Nephron progenitor cell (in vitro differentiated cells): ENCODE measurements around the gene ZNF609.

Experiments used
- DNase-seq: peaks from one replicate; pipeline ENCODE4 v3.0.0; 2021
- H3K27ac Mint-ChIP-seq: 2 replicates; pipeline ENCODE4 v1.8.0; 2021; ENCODE audit warnings: mild to moderate bottlenecking, moderate library complexity, mixed read lengths
- H3K27me3 Mint-ChIP-seq: 2 replicates; pipeline ENCODE4 v1.8.0; 2021; ENCODE audit warnings: mild to moderate bottlenecking, low read depth, mixed read lengths; ENCODE audit not compliant: poor library complexity
- H3K36me3 Mint-ChIP-seq: 2 replicates; pipeline ENCODE4 v1.8.0; 2021; ENCODE audit warnings: low read depth, mixed read lengths
- H3K4me1 Mint-ChIP-seq: 2 replicates; pipeline ENCODE4 v1.8.0; 2021; ENCODE audit warnings: mixed read lengths
- H3K4me3 Mint-ChIP-seq: 2 replicates; pipeline ENCODE4 v1.8.0; 2021; ENCODE audit warnings: mild to moderate bottlenecking, moderate library complexity, mixed read lengths
- H3K9me3 Mint-ChIP-seq: 2 replicates; pipeline ENCODE4 v1.8.0; 2021; ENCODE audit warnings: mild to moderate bottlenecking, moderate library complexity, mixed read lengths
- TF ChIP-seq, protein P1 (sequence below): fragments of 200-600 bp; sonication (generic); IDR thresholded peaks from 2 replicates; pipeline ENCODE4 v1.5.0; 2021; ENCODE audit warnings: antibody characterized with exemption

The ZNF609 gene

DNA sequence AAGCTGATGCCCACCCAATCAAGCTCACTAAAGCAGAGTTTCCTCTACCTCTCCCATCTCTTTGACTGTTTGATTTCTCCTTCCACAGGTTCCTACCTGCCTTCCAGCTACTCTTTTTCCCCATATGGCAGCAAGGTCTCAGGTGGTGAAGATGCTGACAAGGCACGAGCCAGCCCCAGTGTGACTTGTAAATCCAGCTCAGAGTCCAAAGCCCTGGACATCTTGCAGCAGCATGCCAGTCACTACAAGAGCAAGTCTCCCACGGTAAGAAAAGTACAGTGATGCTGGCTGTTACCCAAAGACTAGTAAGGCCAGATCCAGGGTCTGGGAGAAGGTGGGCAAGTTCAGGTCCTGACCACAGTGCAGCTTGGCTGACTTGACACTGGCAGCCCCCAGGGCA lies 219.7 kb downstream of the ZNF609 start:
- Mint-ChIP-seq H3K36me3 (peaks cover 59% of the 10 kb centered on the region), H3K27me3 (peaks cover 2% of the 10 kb centered on the region), H3K27ac (peak overlapping the region; percentile 68)

DNA sequence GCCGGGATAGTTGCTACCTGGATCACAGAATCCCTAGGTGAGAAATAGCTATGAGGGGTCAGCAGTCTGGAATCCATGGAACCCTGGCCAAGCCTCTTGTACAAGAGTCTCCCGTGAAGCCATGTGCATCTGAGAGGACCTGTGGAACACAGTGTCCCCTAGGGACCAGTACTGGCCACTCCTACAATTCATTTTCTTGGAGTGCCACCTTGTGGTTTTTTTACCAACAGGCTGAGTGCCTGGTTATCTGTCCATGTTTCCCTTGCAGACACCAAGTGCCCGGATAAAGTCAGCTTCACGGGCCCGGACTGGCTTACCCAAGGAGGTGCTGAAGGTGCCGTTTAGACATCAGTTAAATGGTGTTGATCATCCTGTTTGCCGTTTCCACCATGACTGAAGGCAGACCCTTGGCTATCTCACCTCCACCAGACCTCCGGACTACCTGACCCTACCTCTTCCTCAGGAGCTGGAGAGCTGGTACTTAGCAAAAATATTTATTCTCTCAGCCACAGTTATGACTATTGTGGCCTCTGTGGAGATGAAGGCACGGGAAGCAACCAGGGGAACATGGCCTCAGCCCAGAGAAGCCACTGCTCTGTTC lies 221.1 kb downstream of the ZNF609 start:
- DNase-seq: peak; percentile 36
- no peak overlapping the region for H3K4me3 Mint-ChIP-seq
- peaks cover 54% of the 10 kb centered on the region for H3K36me3 Mint-ChIP-seq
- no peaks in the 10 kb centered on the region for H3K27me3 Mint-ChIP-seq
- H3K4me1 Mint-ChIP-seq: peaks cover 16% of the 10 kb centered on the region
- peak overlapping the region; percentile 44 for H3K27ac Mint-ChIP-seq
- no peaks in the 10 kb centered on the region for H3K9me3 Mint-ChIP-seq
- TF ChIP-seq, protein P1, sequence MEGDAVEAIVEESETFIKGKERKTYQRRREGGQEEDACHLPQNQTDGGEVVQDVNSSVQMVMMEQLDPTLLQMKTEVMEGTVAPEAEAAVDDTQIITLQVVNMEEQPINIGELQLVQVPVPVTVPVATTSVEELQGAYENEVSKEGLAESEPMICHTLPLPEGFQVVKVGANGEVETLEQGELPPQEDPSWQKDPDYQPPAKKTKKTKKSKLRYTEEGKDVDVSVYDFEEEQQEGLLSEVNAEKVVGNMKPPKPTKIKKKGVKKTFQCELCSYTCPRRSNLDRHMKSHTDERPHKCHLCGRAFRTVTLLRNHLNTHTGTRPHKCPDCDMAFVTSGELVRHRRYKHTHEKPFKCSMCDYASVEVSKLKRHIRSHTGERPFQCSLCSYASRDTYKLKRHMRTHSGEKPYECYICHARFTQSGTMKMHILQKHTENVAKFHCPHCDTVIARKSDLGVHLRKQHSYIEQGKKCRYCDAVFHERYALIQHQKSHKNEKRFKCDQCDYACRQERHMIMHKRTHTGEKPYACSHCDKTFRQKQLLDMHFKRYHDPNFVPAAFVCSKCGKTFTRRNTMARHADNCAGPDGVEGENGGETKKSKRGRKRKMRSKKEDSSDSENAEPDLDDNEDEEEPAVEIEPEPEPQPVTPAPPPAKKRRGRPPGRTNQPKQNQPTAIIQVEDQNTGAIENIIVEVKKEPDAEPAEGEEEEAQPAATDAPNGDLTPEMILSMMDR: peak; percentile 51

More for the DNA sequence above, 219.7 kb downstream of the ZNF609 start:
- no peak for DNase-seq
- Mint-ChIP-seq H3K4me3 (no peak overlapping the region), H3K9me3 (no peaks in the 10 kb centered on the region), H3K4me1 (peaks cover 2% of the 10 kb centered on the region)
- TF ChIP-seq, protein P1: no peak

DNA sequence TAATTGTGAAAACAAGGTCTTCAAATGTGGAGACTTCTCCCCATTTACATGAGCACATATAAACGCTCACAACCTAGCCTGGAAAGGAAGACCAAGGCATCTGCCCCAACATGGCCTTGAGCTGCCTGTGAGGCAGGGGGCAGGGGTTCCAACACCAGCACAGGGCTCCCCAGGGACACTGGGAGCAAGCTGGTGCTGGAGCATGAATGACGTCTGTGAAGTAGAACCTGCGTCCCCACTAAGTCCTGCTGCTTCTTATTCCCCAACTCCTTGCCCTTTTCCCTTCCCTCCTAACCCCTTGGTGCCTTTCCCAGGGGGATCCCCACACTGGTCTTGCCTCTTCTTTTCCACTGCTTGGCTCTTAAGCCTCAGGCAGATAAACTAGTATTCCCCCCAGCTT lies 221.9 kb downstream of the ZNF609 start:
- Mint-ChIP-seq H3K9me3 (no peaks in the 10 kb centered on the region), H3K4me3 (no peak overlapping the region), H3K36me3 (peaks cover 54% of the 10 kb centered on the region), H3K27ac (peak overlapping the region; percentile 29), H3K4me1 (peaks cover 23% of the 10 kb centered on the region), H3K27me3 (no peaks in the 10 kb centered on the region)
- no peak for DNase-seq
- TF ChIP-seq, protein P1: no peak

DNA sequence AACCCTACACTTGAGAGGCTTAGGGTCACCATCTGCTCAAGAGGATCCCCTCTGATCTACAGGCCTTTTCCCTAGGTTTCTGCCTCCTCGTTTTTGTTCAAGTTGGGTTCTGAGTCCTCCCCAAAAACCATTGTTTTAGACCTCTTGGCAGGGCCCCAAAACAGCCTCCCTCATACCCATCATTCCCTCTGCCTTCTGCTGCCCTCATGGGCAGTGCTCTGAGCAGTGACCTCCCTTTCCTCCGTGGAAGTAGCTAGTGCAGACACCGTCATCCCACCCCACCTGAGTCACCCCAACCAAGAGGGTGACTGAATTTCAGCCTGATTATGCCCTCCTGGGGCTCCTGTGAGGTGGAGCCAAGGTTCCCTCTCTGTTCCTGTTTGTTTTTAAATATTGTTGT lies 223.0 kb downstream of the ZNF609 start:
- no peaks in the 10 kb centered on the region for H3K27me3 Mint-ChIP-seq

DNA sequence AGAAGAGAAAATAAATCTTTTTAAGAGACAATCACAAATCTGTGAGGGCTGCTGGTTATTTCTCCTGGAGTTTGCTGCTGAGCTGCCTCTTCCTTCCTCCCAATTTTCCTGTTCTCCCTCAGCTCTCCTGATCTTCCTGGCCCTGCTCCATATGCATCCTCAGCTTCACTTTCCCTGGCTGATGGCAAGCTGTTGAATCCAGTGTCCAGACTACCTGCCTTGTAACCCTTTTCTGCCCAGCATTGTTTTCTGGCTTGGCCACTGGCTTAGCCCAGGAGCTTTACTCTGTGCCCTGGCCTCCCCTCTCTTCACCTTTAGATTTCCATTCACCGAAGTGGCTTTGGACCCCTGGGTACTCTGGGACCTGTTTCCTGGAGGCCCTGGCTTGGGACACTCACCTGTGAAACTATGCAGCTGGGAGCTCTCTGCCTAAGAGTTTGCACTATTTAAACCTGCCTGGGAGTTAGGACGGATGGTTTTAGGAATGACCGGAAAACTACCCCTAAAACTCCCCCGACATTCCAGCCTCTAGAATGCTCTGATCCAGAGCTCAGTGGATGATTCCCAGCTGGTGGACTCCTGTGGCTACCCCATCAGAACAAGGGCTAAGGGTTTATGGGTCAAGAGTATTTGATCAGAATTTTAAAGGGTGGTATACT lies 225.0 kb downstream of the ZNF609 start:
- TF ChIP-seq, protein P1: no peak
- Mint-ChIP-seq H3K36me3 (peaks cover 42% of the 10 kb centered on the region), H3K27ac (peak overlapping the region; percentile 94), H3K4me3 (no peak overlapping the region), H3K27me3 (no peaks in the 10 kb centered on the region), H3K9me3 (no peaks in the 10 kb centered on the region), H3K4me1 (peaks cover 48% of the 10 kb centered on the region)
- DNase-seq: no peak

More for the DNA sequence above, 223.0 kb downstream of the ZNF609 start:
- Mint-ChIP-seq H3K27ac (peak overlapping the region; percentile 95), H3K4me3 (no peak overlapping the region), H3K4me1 (peaks cover 34% of the 10 kb centered on the region), H3K9me3 (no peaks in the 10 kb centered on the region), H3K36me3 (peaks cover 43% of the 10 kb centered on the region)
- DNase-seq: no peak
- TF ChIP-seq, protein P1: no peak
